ENCODE results near the gene STRBP. TPM values are rescaled to one million over a fixed set of nuclear protein-coding genes. Genes with fewer than 3 reads are reported as not detected.

Gene STRBP
- total RNA-seq, 4 donors from 2014 or later: 6.0 to 9.3 (median 8.1) TPM

GRCh38 chr9:123135430-123135829 lies 133.0 kb downstream of the STRBP start:
- ATAC-seq (ENCODE audit: low FRiP score): no peak
- TF ChIP-seq CTCF (IDR thresholded peaks at IDR 0.05): no peak

GRCh38 chr9:123132696-123133095 lies 135.7 kb downstream of the STRBP start:
- DNase-seq (ENCODE audit: low spot score) (no peak), ATAC-seq (ENCODE audit: low FRiP score) (no peak)
- TF ChIP-seq CTCF (IDR thresholded peaks at IDR 0.05): no peak

More at GRCh38 chr9:123135430-123135829, 133.0 kb downstream of the STRBP start:
- DNase-seq (ENCODE audit: low spot score): no peak

GRCh38 chr9:123131993-123132392 lies 136.4 kb downstream of the STRBP start:
- no peak for TF ChIP-seq CTCF (IDR thresholded peaks at IDR 0.05)
- no peak for ATAC-seq (ENCODE audit: low FRiP score)
- DNase-seq (ENCODE audit: low spot score): no peak

- DNase-seq (ENCODE audit: low spot score): no peak
- TF ChIP-seq CTCF (IDR thresholded peaks at IDR 0.05): no peak
These were observed 137.1 kb downstream of the STRBP start for GRCh38 chr9:123131258-123131657.

GRCh38 chr9:123129423-123129822 lies 139.0 kb downstream of the STRBP start:
- no peak for ATAC-seq (ENCODE audit: low FRiP score)
- DNase-seq (ENCODE audit: low spot score): no peak
- TF ChIP-seq CTCF (IDR thresholded peaks at IDR 0.05): no peak

More at GRCh38 chr9:123131258-123131657, 137.1 kb downstream of the STRBP start:
- ATAC-seq (ENCODE audit: low FRiP score): no peak

- ATAC-seq (ENCODE audit: low FRiP score) (no peak), DNase-seq (ENCODE audit: low spot score) (no peak)
- no peak for TF ChIP-seq CTCF (IDR thresholded peaks at IDR 0.05)
These were observed 139.8 kb downstream of the STRBP start for GRCh38 chr9:123128591-123128990.

- TF ChIP-seq CTCF (IDR thresholded peaks at IDR 0.05): no peak
- ATAC-seq (ENCODE audit: low FRiP score): no peak
- no peak for DNase-seq (ENCODE audit: low spot score)
These were observed 140.8 kb downstream of the STRBP start for GRCh38 chr9:123127512-123128075.
